ENCODE data around the gene SEC14L1. TPM values are rescaled to one million over a fixed set of nuclear protein-coding genes. Genes with fewer than 3 reads are reported as not detected.

The SEC14L1 gene
- total RNA-seq, 2 donors from 2014 or later: 91.6 to 117 TPM

- Mint-ChIP-seq H3K4me3 (peak overlapping the region; percentile 67), H3K27ac (peak overlapping the region; percentile 90 to 91), H3K4me1 (ENCODE audit: low read depth in 2 of 2) (peaks cover 44 to 63% of the 10 kb centered on the region in 2 donors), H3K36me3 (peaks cover 19% of the 10 kb centered on the region), H3K9me3 (no peaks in the 10 kb centered on the region), H3K27me3 (no peaks in the 10 kb centered on the region)
- peak; percentile 94 to 97 for ATAC-seq
- DNase-seq (ENCODE audit: low spot score): peak; percentile 100
These were observed 447 bp upstream of the SEC14L1 start for GRCh38 chr17:77140166-77140877.

GRCh38 chr17:77141846-77142449 is 1.2 kb downstream of the SEC14L1 start:
- DNase-seq (ENCODE audit: low spot score) (no peak), ATAC-seq (no peak)
- Mint-ChIP-seq H3K4me3 (peak overlapping the region; percentile 88), H3K36me3 (peaks cover 23% of the 10 kb centered on the region), H3K27ac (peak overlapping the region; percentile 84 to 88), H3K9me3 (no peaks in the 10 kb centered on the region), H3K4me1 (ENCODE audit: low read depth in 2 of 2) (peaks cover 46 to 66% of the 10 kb centered on the region in 2 donors), H3K27me3 (no peaks in the 10 kb centered on the region)

- H3K4me1 Mint-ChIP-seq (ENCODE audit: low read depth in 2 of 2): peaks cover 51 to 69% of the 10 kb centered on the region in 2 donors
- peak overlapping the region; percentile 88 for H3K4me3 Mint-ChIP-seq
- ATAC-seq: no peak
- H3K36me3 Mint-ChIP-seq: peaks cover 27% of the 10 kb centered on the region
- H3K9me3 Mint-ChIP-seq: no peaks in the 10 kb centered on the region
- H3K27me3 Mint-ChIP-seq: no peaks in the 10 kb centered on the region
- H3K27ac Mint-ChIP-seq: peak overlapping the region; percentile 84 to 88
- DNase-seq (ENCODE audit: low spot score): no peak
These were observed 1.9 kb downstream of the SEC14L1 start for GRCh38 chr17:77142689-77143088.

- no peaks in the 10 kb centered on the region for H3K27me3 Mint-ChIP-seq
- DNase-seq (ENCODE audit: low spot score): no peak
- H3K9me3 Mint-ChIP-seq: no peaks in the 10 kb centered on the region
- peaks cover 48 to 67% of the 10 kb centered on the region in 2 donors for H3K4me1 Mint-ChIP-seq (ENCODE audit: low read depth in 2 of 2)
- H3K27ac Mint-ChIP-seq: peak overlapping the region; percentile 72 to 84
- H3K4me3 Mint-ChIP-seq: peak overlapping the region; percentile 88
- peaks cover 22% of the 10 kb centered on the region for H3K36me3 Mint-ChIP-seq
- no peak for ATAC-seq
These were observed 2.5 kb downstream of the SEC14L1 start for GRCh38 chr17:77143306-77143705.

- Mint-ChIP-seq H3K4me3 (peak overlapping the region; percentile 88), H3K27me3 (no peaks in the 10 kb centered on the region), H3K27ac (peak overlapping the region; percentile 72 to 84), H3K4me1 (ENCODE audit: low read depth in 2 of 2) (peaks cover 54 to 76% of the 10 kb centered on the region in 2 donors), H3K9me3 (no peaks in the 10 kb centered on the region), H3K36me3 (peaks cover 31% of the 10 kb centered on the region)
- DNase-seq (ENCODE audit: low spot score) (no peak), ATAC-seq (no peak)
These were observed 3.5 kb downstream of the SEC14L1 start for GRCh38 chr17:77144227-77144626.

- Mint-ChIP-seq H3K4me3 (peak overlapping the region; percentile 78), H3K36me3 (peaks cover 38% of the 10 kb centered on the region), H3K27me3 (no peaks in the 10 kb centered on the region), H3K9me3 (no peaks in the 10 kb centered on the region), H3K27ac (peak overlapping the region; percentile 85 to 92), H3K4me1 (ENCODE audit: low read depth in 2 of 2) (peaks cover 54 to 75% of the 10 kb centered on the region in 2 donors)
- no peak for ATAC-seq
- no peak for DNase-seq (ENCODE audit: low spot score)
These were observed 4.4 kb downstream of the SEC14L1 start for GRCh38 chr17:77145224-77145611.

- ATAC-seq: peak; percentile 62 to 75
These were observed 5.0 kb downstream of the SEC14L1 start for GRCh38 chr17:77145612-77146245.

GRCh38 chr17:77146246-77146632 is 5.5 kb downstream of the SEC14L1 start:
- Mint-ChIP-seq H3K4me1 (ENCODE audit: low read depth in 2 of 2) (peaks cover 64 to 85% of the 10 kb centered on the region in 2 donors), H3K4me3 (peak overlapping the region; percentile 78), H3K9me3 (no peaks in the 10 kb centered on the region), H3K36me3 (peaks cover 47% of the 10 kb centered on the region), H3K27me3 (no peaks in the 10 kb centered on the region), H3K27ac (peak overlapping the region; percentile 85 to 92)
- DNase-seq (ENCODE audit: low spot score): no peak
- ATAC-seq: no peak

More at GRCh38 chr17:77145612-77146245, 5.0 kb downstream of the SEC14L1 start:
- Mint-ChIP-seq H3K4me1 (ENCODE audit: low read depth in 2 of 2) (peaks cover 59 to 80% of the 10 kb centered on the region in 2 donors), H3K27ac (peak overlapping the region; percentile 85 to 92), H3K9me3 (no peaks in the 10 kb centered on the region), H3K27me3 (no peaks in the 10 kb centered on the region), H3K4me3 (peak overlapping the region; percentile 78), H3K36me3 (peaks cover 42% of the 10 kb centered on the region)
- DNase-seq (ENCODE audit: low spot score): peak; percentile 62

- no peak for ATAC-seq
- Mint-ChIP-seq H3K27me3 (no peaks in the 10 kb centered on the region), H3K9me3 (no peaks in the 10 kb centered on the region), H3K36me3 (peaks cover 49% of the 10 kb centered on the region), H3K27ac (peak overlapping the region; percentile 85 to 92), H3K4me1 (ENCODE audit: low read depth in 2 of 2) (peaks cover 66 to 83% of the 10 kb centered on the region in 2 donors), H3K4me3 (peak overlapping the region; percentile 78)
- no peak for DNase-seq (ENCODE audit: low spot score)
These were observed 6.1 kb downstream of the SEC14L1 start for GRCh38 chr17:77146882-77147281.

- peak overlapping the region; percentile 85 to 92 for H3K27ac Mint-ChIP-seq
- H3K27me3 Mint-ChIP-seq: no peaks in the 10 kb centered on the region
- H3K36me3 Mint-ChIP-seq: peaks cover 49% of the 10 kb centered on the region
- no peaks in the 10 kb centered on the region for H3K9me3 Mint-ChIP-seq
- H3K4me1 Mint-ChIP-seq (ENCODE audit: low read depth in 2 of 2): peaks cover 62 to 78% of the 10 kb centered on the region in 2 donors
- H3K4me3 Mint-ChIP-seq: peak overlapping the region; percentile 78
- no peak for ATAC-seq
- no peak for DNase-seq (ENCODE audit: low spot score)
These were observed 6.6 kb downstream of the SEC14L1 start for GRCh38 chr17:77147357-77147801.

GRCh38 chr17:77148077-77148939 is 7.5 kb downstream of the SEC14L1 start:
- peaks cover 61 to 75% of the 10 kb centered on the region in 2 donors for H3K4me1 Mint-ChIP-seq (ENCODE audit: low read depth in 2 of 2)
- peaks cover 42% of the 10 kb centered on the region for H3K36me3 Mint-ChIP-seq
- H3K27ac Mint-ChIP-seq: peak overlapping the region in 1 of 2 donors; percentile 92
- no peaks in the 10 kb centered on the region for H3K9me3 Mint-ChIP-seq
- no peak overlapping the region for H3K4me3 Mint-ChIP-seq
- ATAC-seq (no peak), DNase-seq (ENCODE audit: low spot score) (no peak)
- no peaks in the 10 kb centered on the region for H3K27me3 Mint-ChIP-seq

GRCh38 chr17:77148940-77149510 is 8.3 kb downstream of the SEC14L1 start:
- DNase-seq (ENCODE audit: low spot score) (no peak), ATAC-seq (no peak)
- no peak overlapping the region for H3K4me3 Mint-ChIP-seq
- H3K27me3 Mint-ChIP-seq: no peaks in the 10 kb centered on the region
- no peaks in the 10 kb centered on the region for H3K9me3 Mint-ChIP-seq
- peaks cover 63 to 75% of the 10 kb centered on the region in 2 donors for H3K4me1 Mint-ChIP-seq (ENCODE audit: low read depth in 2 of 2)
- H3K36me3 Mint-ChIP-seq: peaks cover 39% of the 10 kb centered on the region
- peak overlapping the region in 1 of 2 donors; percentile 78 for H3K27ac Mint-ChIP-seq

- Mint-ChIP-seq H3K27ac (peak overlapping the region in 1 of 2 donors; percentile 63), H3K36me3 (peaks cover 39% of the 10 kb centered on the region), H3K4me3 (no peak overlapping the region)
These were observed 9.4 kb downstream of the SEC14L1 start for GRCh38 chr17:77150196-77150595.

More at GRCh38 chr17:77150196-77150595, 9.4 kb downstream of the SEC14L1 start:
- ATAC-seq (no peak), DNase-seq (ENCODE audit: low spot score) (no peak)
- peaks cover 64 to 76% of the 10 kb centered on the region in 2 donors for H3K4me1 Mint-ChIP-seq (ENCODE audit: low read depth in 2 of 2)
- H3K27me3 Mint-ChIP-seq: no peaks in the 10 kb centered on the region
- no peaks in the 10 kb centered on the region for H3K9me3 Mint-ChIP-seq

Data from natural killer cell treated with Interleukin-12 subunit alpha and Interleukin-12 subunit beta and Interleukin-15 and Interleukin-18, amount 100 ng/mL, for 72 hours (primary cell).